Measurements from ENCODE around the gene TST. TPM values are rescaled to one million over a fixed set of nuclear protein-coding genes. Genes with fewer than 3 reads are reported as not detected.

Gene TST
- total and polyA plus RNA-seq, 10 of the 15 experiments (the other 5 are each of a cell fraction or from before 2014, with no cell fraction given): 2.4 to 24.6 (median 10.4) TPM

GRCh38 chr22:37014835-37015586, 4.2 kb downstream of the TST start:
- ChIA-PET CTCF (interaction anchor here (0.6 to 1.6 kb wide), 2 partner anchors 37 to 162 kb away, joined by 3 read pairs; no protein-coding TSS in a partner anchor), POLR2A (no interaction called here), SMC1A (ENCODE audit: uncharacterized antibody, unreplicated experiment) (interaction anchor here (1.2 kb wide), 1 partner anchor 29 kb away, joined by 4 read pairs; no protein-coding TSS in a partner anchor), RAD21 (ENCODE audit: unreplicated experiment) (no interaction called here)
- DNase-seq (ENCODE audit: low read depth, low spot score) (no peak), FAIRE-seq (no peak), ATAC-seq (no peak)
- Histone ChIP-seq H3K4me1 (ENCODE audit: control insufficient read depth, insufficient read depth, low read length) (no peaks in the 10 kb centered on the region), H3K9ac (ENCODE audit: control insufficient read depth, insufficient read depth, low read length) (no peak overlapping the region), H3K79me2 (ENCODE audit: control insufficient read depth, insufficient read depth, low read length) (peaks cover 1% of the 10 kb centered on the region; the same call in 1 of the 2 replicates), H4K20me1 (ENCODE audit: control insufficient read depth, insufficient read depth) (no peaks in the 10 kb centered on the region; the same call in 1 of the 2 replicates), H3K4me3 (no peak overlapping the region), H3K4me2 (ENCODE audit: control insufficient read depth, insufficient read depth) (no peak overlapping the region), H2AFZ (ENCODE audit: control insufficient read depth, low read depth, low read length) (no peak overlapping the region), H3K27me3 (replicated peaks in 1 of 2; ENCODE audit: control insufficient read depth in 2 of 2, insufficient read depth in 2 of 2, low read length in 1 of 2) (no peaks in the 10 kb centered on the region), H3K9me3 (replicated peaks; ENCODE audit: control insufficient read depth, insufficient read depth, low read length) (no peaks in the 10 kb centered on the region), H3K36me3 (ENCODE audit: control insufficient read depth in 2 of 2, insufficient read depth in 2 of 2, low read length in 1 of 2) (no peaks in the 10 kb centered on the region), H3K27ac (ENCODE audit: control insufficient read depth, insufficient read depth) (no peak overlapping the region)
- TF ChIP-seq RAD51 (IDR thresholded peaks at IDR 0.05): no peak
- WGBS (ENCODE audit: insufficient coverage, insufficient replicate concordance, low lambda C conversion rate, missing lambda C conversion rate): 59% methylated on average over 12 of the region's 12 CpGs
- no TSS peak for BruUV-seq (replicated peaks)
- in situ Hi-C loops (cut with MboI): no loop called here
- intact Hi-C loops (cut with micrococcal nuclease; ENCODE audit: unreplicated experiment): no loop called here

GRCh38 chr22:37014415-37014806, 4.8 kb downstream of the TST start:
- Histone ChIP-seq H3K27ac (ENCODE audit: control insufficient read depth, insufficient read depth) (no peak overlapping the region), H3K9me3 (replicated peaks; ENCODE audit: control insufficient read depth, insufficient read depth, low read length) (no peaks in the 10 kb centered on the region), H3K4me3 (no peak overlapping the region), H3K9ac (ENCODE audit: control insufficient read depth, insufficient read depth, low read length) (no peak overlapping the region), H3K4me2 (ENCODE audit: control insufficient read depth, insufficient read depth) (no peak overlapping the region), H3K4me1 (ENCODE audit: control insufficient read depth, insufficient read depth, low read length) (no peaks in the 10 kb centered on the region), H3K36me3 (ENCODE audit: control insufficient read depth in 2 of 2, insufficient read depth in 2 of 2, low read length in 1 of 2) (no peaks in the 10 kb centered on the region), H3K27me3 (replicated peaks in 1 of 2; ENCODE audit: control insufficient read depth in 2 of 2, insufficient read depth in 2 of 2, low read length in 1 of 2) (no peaks in the 10 kb centered on the region), H4K20me1 (ENCODE audit: control insufficient read depth, insufficient read depth) (no peaks in the 10 kb centered on the region; the same call in 1 of the 2 replicates), H2AFZ (ENCODE audit: control insufficient read depth, low read depth, low read length) (no peak overlapping the region), H3K79me2 (ENCODE audit: control insufficient read depth, insufficient read depth, low read length) (no peaks in the 10 kb centered on the region)
- 61% methylated on average over 4 of the region's 4 CpGs for WGBS (ENCODE audit: insufficient coverage, insufficient replicate concordance, low lambda C conversion rate, missing lambda C conversion rate)
- ChIA-PET RAD21 (ENCODE audit: unreplicated experiment) (no interaction called here), POLR2A (no interaction called here), CTCF (interaction anchor here (0.6 to 1.5 kb wide), 2 partner anchors 8 to 162 kb away, joined by 3 to 4 read pairs; no protein-coding TSS in a partner anchor), SMC1A (ENCODE audit: uncharacterized antibody, unreplicated experiment) (no interaction called here)
- DNase-seq (ENCODE audit: low read depth, low spot score) (no peak), ATAC-seq (no peak), FAIRE-seq (no peak)
- intact Hi-C loops (cut with micrococcal nuclease; ENCODE audit: unreplicated experiment) (no loop called here), in situ Hi-C loops (cut with MboI) (no loop called here)
- no TSS peak for BruUV-seq (replicated peaks)
- TF ChIP-seq, protein P1, sequence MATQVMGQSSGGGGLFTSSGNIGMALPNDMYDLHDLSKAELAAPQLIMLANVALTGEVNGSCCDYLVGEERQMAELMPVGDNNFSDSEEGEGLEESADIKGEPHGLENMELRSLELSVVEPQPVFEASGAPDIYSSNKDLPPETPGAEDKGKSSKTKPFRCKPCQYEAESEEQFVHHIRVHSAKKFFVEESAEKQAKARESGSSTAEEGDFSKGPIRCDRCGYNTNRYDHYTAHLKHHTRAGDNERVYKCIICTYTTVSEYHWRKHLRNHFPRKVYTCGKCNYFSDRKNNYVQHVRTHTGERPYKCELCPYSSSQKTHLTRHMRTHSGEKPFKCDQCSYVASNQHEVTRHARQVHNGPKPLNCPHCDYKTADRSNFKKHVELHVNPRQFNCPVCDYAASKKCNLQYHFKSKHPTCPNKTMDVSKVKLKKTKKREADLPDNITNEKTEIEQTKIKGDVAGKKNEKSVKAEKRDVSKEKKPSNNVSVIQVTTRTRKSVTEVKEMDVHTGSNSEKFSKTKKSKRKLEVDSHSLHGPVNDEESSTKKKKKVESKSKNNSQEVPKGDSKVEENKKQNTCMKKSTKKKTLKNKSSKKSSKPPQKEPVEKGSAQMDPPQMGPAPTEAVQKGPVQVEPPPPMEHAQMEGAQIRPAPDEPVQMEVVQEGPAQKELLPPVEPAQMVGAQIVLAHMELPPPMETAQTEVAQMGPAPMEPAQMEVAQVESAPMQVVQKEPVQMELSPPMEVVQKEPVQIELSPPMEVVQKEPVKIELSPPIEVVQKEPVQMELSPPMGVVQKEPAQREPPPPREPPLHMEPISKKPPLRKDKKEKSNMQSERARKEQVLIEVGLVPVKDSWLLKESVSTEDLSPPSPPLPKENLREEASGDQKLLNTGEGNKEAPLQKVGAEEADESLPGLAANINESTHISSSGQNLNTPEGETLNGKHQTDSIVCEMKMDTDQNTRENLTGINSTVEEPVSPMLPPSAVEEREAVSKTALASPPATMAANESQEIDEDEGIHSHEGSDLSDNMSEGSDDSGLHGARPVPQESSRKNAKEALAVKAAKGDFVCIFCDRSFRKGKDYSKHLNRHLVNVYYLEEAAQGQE (IDR thresholded peaks at IDR 0.05; ENCODE audit: low read depth, low read length): no peak
- no peak for TF ChIP-seq TAF1 (IDR thresholded peaks at IDR 0.05; ENCODE audit: borderline replicate concordance, low read depth, low read length)
- TF ChIP-seq, protein P2, sequence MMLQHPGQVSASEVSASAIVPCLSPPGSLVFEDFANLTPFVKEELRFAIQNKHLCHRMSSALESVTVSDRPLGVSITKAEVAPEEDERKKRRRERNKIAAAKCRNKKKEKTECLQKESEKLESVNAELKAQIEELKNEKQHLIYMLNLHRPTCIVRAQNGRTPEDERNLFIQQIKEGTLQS (IDR thresholded peaks at IDR 0.05; ENCODE audit: borderline replicate concordance, extremely low read depth, low read depth, low read length): no peak
- TF ChIP-seq FOXM1 (IDR thresholded peaks at IDR 0.05; ENCODE audit: low read depth, low read length): no peak
- TF ChIP-seq SIN3A (IDR thresholded peaks at IDR 0.05; ENCODE audit: low read depth, low read length): no peak
- TF ChIP-seq ZNF217 (IDR thresholded peaks at IDR 0.05): no peak
- TF ChIP-seq ESRRA (IDR thresholded peaks at IDR 0.05; ENCODE audit: low read length): no peak
- TF ChIP-seq NFXL1 (IDR thresholded peaks at IDR 0.05; ENCODE audit: borderline replicate concordance): no peak
